Dermis microvascular lymphatic vessel endothelial cell (primary cell): ENCODE data around the gene GYPE. TPM values are rescaled to one million over a fixed set of nuclear protein-coding genes. Genes with fewer than 3 reads are reported as not detected.
"Not testable (repeated sequence)": the region's sequence is repeated elsewhere in the genome, so short reads cannot be mapped to it uniquely, and the experiment has no call there.

ENCODE experiments used
- DNase-seq, 2 donors: peaks; one replicate each; pipeline versions ENCODE4 v3.0.0 to v3.0.0-alpha.2; 2010; ENCODE audit warnings: low read depth in 2 of 2
- total RNA-seq: library from RNA; depleted of rRNA; stranded (reverse); fragments of >200 nt; gene quantifications from 2 replicates; pipeline ENCODE4 v1.2.1, GENCODE V29; 2014

GYPE gene
- total RNA-seq, 1 donor from 2014 or later, result not detected

DNA sequence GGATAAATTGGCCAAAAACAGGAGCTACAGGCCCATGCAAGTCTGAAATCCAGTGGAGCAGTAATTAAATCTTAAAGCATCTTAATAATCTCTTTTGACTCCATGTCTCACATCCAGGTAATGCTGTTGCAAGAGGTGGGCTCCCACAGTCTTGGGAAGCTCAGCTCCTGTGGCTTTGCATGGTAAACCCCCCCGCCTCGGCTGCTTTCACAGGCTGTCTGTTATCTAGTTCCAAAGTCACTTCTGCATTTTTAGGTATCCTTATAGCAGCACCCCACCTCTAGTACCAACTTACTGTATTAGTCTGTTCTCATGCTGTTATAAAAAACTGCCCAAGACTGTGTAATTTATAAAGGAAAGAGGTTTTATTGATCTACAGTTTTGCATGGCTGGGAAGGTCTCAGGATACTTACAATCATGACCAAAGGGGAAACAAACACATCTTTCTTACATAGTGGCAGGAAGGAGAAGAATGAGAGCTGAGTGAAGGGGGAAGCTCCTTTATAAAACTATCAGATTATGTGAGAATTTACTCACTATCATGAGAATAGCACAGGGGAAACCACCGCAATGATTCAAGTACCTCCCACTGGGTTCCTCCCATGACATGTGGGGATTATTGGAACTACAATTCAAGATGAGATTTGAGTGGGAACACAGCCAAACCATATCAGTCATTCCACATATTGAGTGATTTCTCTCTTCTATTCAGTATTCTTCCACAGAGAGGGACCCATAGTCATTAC lies 34.7 kb downstream of the GYPE start:
- DNase-seq, result not testable (repeated sequence)

- DNase-seq, result not testable (repeated sequence)
Measured at GRCh38 chr4:143869925-143870324, 35.4 kb downstream of the GYPE start.

DNA sequence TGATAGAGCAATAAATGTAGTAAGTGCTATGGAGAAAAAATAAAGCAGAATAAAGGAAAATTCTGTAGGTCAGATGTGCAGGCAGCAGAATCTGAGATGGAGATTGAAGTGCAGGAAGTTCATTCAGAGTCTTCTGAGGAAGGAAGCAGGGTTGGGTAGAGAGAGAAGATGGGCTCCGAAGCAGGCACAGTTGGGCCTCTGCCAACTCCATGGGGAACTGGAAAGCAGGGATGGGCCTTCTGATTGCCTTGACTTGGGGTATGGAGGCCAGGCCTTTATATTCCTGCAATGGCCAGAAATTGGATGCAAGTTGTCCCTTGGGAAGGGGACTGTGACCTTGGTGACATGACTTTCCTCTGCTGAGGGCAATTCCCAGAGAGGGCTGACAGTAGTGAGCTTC lies 42.6 kb downstream of the GYPE start:
- not testable (repeated sequence) for DNase-seq

DNA sequence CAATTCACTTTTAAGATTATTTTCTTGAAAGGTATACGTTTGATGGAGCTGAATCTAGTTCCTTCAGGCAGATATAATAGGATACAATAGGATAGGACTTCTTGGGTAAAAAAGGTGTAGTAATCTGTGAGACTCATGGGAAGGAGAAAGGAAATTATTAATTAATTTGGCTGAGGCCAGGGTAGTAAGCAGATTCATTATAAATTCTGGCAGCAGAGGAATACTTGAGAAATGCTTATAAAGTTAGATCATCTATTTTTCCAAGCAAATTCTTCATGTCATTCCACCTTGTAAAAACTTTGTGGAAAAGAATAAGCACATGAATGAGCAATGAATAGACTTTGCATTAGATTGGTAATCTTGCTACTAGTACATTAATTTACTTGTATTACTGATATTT lies 46.9 kb downstream of the GYPE start:
- DNase-seq, result no peak

- not testable (repeated sequence) for DNase-seq
Measured at GRCh38 chr4:143857391-143858336, 47.7 kb downstream of the GYPE start.

DNA sequence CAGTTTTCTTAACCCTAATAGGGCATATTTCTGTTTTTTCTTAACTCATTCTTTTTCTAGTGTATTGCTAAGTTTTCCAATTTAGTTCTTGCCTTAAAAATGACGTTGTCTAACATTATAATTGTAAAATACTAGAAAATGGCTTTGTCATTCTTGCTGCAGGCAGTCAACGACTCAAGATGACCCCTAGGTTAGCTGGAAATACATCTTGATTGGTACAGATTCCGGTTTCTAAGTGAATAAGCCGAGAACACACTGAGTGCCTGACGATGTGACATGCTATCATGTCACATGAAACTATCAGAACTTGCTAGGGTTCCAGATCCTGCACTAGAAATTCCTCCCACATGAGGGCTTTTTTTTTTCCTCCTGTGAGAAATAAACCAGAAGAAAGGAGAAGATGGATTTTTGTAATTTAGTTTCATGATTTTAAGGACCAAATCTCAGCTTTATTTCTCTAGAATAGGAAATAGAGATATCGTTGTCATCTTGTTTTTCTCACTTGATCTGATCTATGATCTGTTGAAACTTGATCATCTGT lies 49.3 kb downstream of the GYPE start:
- not testable (repeated sequence) for DNase-seq

DNA sequence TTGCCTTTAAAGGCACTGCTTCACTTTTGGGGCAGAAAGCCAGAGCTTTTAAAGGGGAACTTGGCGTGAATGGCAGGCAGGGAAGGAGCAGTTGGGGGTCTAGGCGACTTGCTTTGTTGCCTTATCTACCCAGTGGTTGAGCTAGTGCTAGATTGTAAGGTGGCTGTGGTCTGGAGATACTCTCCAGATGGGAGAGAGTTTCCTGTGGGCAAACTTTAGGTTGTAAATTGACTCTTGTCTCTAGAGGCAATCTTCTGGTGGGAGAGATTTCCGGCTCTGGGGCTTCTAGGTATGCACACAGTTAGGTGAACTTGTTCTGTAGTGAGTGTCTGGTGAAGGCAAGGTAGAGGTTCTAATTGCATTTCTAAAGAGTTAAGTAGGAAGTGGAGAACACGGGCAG lies 50.7 kb downstream of the GYPE start:
- DNase-seq, result not testable (repeated sequence)

GRCh38 chr4:143849296-143849695 lies 56.1 kb downstream of the GYPE start:
- DNase-seq, result not testable (repeated sequence)

DNA sequence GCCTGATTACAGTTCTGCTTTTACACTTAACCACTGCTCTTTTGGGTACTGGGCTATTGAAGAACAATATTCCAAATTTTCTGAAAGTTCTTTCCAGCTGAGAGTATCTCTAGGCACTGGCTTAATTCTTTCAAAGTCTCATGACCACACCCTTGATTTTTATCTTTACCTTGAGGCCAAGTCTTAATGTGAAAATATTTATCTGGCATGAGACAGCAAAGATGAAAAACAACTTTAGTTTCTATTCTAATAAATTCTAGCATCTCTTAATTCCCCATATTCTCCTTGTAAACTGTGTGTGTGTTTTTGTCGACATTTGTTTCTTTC lies 61.9 kb downstream of the GYPE start:
- not testable (repeated sequence) for DNase-seq

DNA sequence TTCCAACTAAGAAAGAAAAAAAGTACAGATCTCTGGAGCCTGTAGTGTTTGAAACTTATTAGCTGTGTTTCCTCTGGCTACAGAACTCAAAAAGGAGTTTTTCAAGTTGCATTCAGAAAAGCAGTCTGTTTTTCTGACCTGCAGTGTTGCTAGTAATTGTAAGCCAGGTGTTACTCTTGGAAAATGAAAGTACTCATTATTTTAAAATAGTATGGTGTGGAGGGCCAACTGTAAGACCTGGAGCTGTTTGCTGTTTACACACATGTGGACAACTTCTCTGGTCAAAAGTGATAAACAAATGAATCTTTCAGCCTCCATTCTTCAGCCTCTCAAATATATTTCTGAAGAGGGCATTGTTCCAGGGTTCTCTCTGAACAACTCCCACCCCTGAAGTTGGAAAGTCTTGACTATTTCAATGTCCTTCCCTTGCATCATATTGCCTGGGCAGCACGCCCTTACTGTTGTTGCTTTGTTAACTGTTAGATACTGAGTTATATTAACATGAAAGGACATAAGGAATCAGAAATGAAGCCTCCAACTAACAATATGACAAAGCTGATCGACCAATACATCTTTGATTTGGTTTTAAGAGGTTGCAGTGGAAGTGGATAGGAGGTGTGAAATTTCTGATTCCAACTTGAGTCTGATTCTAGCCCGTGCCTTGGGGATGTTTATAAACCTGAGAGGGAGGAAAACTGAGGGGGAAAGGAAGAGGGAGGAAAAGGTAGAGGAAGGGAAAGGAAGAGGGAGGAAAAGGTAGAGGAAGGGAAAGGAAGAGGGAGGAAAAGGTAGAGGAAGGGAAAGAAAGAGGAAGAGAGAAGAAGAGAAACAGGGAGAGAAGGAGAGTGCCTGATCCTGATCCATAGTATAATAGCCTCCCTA lies 62.5 kb downstream of the GYPE start:
- not testable (repeated sequence) for DNase-seq

GRCh38 chr4:143839413-143839812 lies 65.9 kb downstream of the GYPE start:
- not testable (repeated sequence) for DNase-seq

- not testable (repeated sequence) for DNase-seq
Measured at GRCh38 chr4:143834196-143834595, 71.2 kb downstream of the GYPE start.

- not testable (repeated sequence) for DNase-seq
Measured at GRCh38 chr4:143833676-143834075, 71.7 kb downstream of the GYPE start.

DNA sequence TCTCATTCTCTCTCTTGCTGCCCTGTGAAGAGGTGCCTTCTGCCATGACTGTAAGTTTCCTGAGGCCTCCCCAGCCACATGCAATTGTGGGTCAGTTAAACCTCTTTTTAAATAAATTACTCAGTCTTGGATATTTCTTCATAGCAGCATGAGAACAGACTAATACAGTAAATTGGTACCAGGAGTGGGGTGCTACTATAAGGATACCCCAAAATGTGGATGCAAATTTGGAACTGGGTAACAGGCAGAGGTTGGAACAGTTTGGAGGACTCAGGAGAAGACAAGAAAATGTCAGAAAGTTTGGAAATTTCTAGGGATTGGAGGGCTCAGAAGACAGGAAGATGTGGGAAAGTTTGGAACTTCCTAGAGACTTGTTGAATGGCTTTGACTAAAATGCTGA lies 74.8 kb downstream of the GYPE start:
- DNase-seq, result not testable (repeated sequence)

- not testable (repeated sequence) for DNase-seq
Measured at GRCh38 chr4:143829239-143829620, 76.1 kb downstream of the GYPE start.

Other genes with a start within 250 kb of the GYPE start
- 0.13 TPM in 2 replicates for gene FREM3, start 204.9 kb downstream of the GYPE start, total RNA-seq
- not detected in 2 replicates for gene GYPB, start 113.8 kb upstream of the GYPE start, total RNA-seq
- gene GYPA, start 235.2 kb upstream of the GYPE start, total RNA-seq, result not detected in 2 replicates